GM10248 (cell line): ENCODE results near the gene MED26.

ENCODE experiments used
- CTCF ChIA-PET: fragments of 300-600 bp; sonication (Branson Sonifier 250); formaldehyde crosslinking; extraction: SDS; loops from one replicate; lab custom pipeline; 2021; ENCODE audit warnings: antibody characterized with exemption; lab: Yijun Ruan, JAX
- POLR2A ChIA-PET: fragments of 350-650 bp; sonication (Branson Sonifier 250); formaldehyde crosslinking; extraction: SDS; loops from one replicate; lab custom pipeline; 2020; ENCODE audit warnings: antibody characterized with exemption; lab: Yijun Ruan, JAX
- DNase-seq: peaks from one replicate; pipeline ENCODE4 v3.0.0; 2012; ENCODE audit errors: extremely low spot score
- CTCF ChIP-seq: IDR thresholded peaks from 2 replicates; pipeline ENCODE4 v1.5.1; 2012; ENCODE audit warnings: mild to moderate bottlenecking, low read depth; ENCODE audit errors: extremely low read depth, missing control alignments, control extremely low read depth

The MED26 gene

DNA sequence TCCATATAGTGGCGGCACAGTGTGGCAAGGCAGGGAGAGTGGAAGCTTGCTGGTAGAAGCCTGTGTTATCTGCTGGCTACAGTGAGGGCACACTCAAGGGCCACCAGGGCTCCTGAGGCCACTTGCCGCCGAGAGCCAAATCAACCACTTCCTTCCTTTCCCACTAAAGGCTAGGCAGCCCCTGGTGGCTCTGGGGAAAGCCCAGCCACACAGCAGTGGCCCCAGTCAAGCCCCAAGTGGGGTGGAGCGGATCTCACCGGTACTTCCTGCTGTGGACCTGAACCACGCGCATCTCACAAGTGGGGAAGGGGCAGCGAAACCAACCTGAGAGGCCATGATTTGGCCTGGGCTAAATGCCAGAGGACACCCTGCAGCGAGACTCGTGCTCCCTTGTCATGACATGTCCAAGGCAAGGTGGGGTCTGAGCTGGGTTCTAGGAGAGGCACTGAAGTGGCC is 33.8 kb downstream of the MED26 start:
- TF ChIP-seq CTCF = no peak
- ChIA-PET POLR2A (interaction anchor here (0.6 kb wide), 1 partner anchor 140 kb away, joined by 5 read pairs; no protein-coding TSS in a partner anchor), CTCF (interaction anchor here (1.1 to 1.8 kb wide), 2 partner anchors 9 to 30 kb away, joined by 3 to 7 read pairs; no protein-coding TSS in a partner anchor)
- DNase-seq = no peak

DNA sequence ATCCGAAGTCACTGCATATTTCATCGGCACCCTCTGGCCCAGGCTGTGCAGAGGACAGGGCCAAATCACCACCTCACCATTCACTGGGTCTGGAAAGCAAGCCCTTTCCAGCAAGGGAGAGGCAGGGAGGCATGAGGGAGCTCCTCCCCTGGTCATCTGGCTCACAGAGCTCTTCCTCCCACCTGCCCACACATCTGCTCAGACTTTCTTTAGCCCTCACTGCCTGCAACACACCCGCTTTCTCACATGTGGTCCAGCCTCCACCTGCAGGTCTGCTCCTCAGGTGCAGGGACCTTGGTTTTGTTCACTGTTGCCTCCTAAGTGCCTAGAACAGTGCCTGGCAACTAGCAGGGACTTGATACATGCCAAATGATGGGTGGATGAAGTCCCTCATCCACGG is 34.8 kb downstream of the MED26 start:
- ChIA-PET CTCF (interaction anchor here (1.8 to 2.7 kb wide), 2 partner anchors 8 to 25 kb away, joined by 7 to 9 read pairs; no protein-coding TSS in a partner anchor), POLR2A (interaction anchor here (1.7 kb wide), 1 partner anchor 9 kb away, joined by 6 read pairs; no protein-coding TSS in a partner anchor)
- DNase-seq = no peak
- no peak for TF ChIP-seq CTCF

GRCh38 chr19:16591803-16592556 is 36.0 kb downstream of the MED26 start:
- POLR2A ChIA-PET = interaction anchor here (1.7 kb wide), 1 partner anchor 8 kb away, joined by 6 read pairs; no protein-coding TSS in a partner anchor
- CTCF ChIA-PET = interaction anchor here (0.9 to 2.7 kb wide), 6 partner anchors 11 to 69 kb away, joined by 3 to 9 read pairs (median 3); partner anchors contain the start of gene TMEM38A
- DNase-seq = no peak
- TF ChIP-seq CTCF = no peak

GRCh38 chr19:16590876-16591802 is 36.9 kb downstream of the MED26 start:
- TF ChIP-seq CTCF = no peak
- CTCF ChIA-PET = interaction anchor here (0.9 to 2.7 kb wide), 8 partner anchors 12 to 70 kb away, joined by 3 to 9 read pairs (median 3); partner anchors contain the start of gene TMEM38A
- no peak for DNase-seq
- POLR2A ChIA-PET = no interaction called here

DNA sequence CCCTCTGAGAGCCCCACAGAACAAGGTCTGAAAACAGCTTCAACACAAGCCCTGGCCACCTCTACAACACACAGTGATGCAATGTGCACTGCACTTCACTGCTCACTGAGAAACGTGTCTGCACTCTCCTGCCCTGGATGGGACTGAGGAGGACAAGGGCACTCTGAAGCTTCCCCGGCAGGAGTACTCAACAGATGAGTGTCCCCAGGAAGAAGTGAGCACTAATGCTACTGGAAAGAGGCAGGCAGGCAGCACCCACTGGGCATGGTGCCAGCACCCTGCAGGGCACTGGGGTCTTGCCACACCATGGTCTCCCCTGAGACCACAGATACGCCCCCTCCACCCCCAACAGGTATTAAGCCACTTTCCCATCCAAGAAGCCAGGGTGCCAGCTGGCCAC is 38.1 kb downstream of the MED26 start:
- DNase-seq = no peak
- ChIA-PET POLR2A (no interaction called here), CTCF (interaction anchor here (1.1 to 2.6 kb wide), 5 partner anchors 9 to 32 kb away, joined by 3 to 9 read pairs (median 3); no protein-coding TSS in a partner anchor)
- TF ChIP-seq CTCF = no peak
